ENCODE measurements around the gene SLC25A39. TPM values are rescaled to one million over a fixed set of nuclear protein-coding genes. Genes with fewer than 3 reads are reported as not detected.

The SLC25A39 gene
- total and polyA plus RNA-seq, 10 donors: 76.1 to 214 (median 105) TPM

GRCh38 chr17:44279346-44279665, 45.3 kb downstream of the SLC25A39 start:
- Histone ChIP-seq H3K9me3 (no peaks in the 10 kb centered on the region), H3K27me3 (replicated peaks in 1 of 7) (no peaks in the 10 kb centered on the region), H3K27ac (peak overlapping the region in 7 of 8 donors; percentile 61 to 87 (median 80)), H3K4me1 (peaks cover 12 to 33% (median 25%) of the 10 kb centered on the region in 6 donors), H3K4me3 (peak overlapping the region in 1 of 8 donors; percentile 17), H3K36me3 (no peaks in the 10 kb centered on the region)
- 75 to 90% (median 86%) methylated on average over 2 of the region's 2 CpGs for WGBS, 5 donors
- DNase-seq: no peak
- intact Hi-C loops (cut with DNase I; ENCODE audit: low total_unique reads): loop anchor here (10.0 kb wide), 1 partner anchor 55 kb away; no protein-coding TSS in a partner anchor
- no peak for TF ChIP-seq CTCF (IDR thresholded peaks at IDR 0.05 in 8 of 11, conservative IDR thresholded peaks at IDR 0.05 in 3 of 11)
- no peak for TF ChIP-seq POLR2AphosphoS5 (IDR thresholded peaks at IDR 0.05)
- TF ChIP-seq POLR2A (IDR thresholded peaks at IDR 0.05): no peak

- WGBS, 5 donors: 75 to 93% (median 90%) methylated on average over 4 of the region's 4 CpGs
- no peaks in the 10 kb centered on the region for H3K9me3 ChIP-seq
- intact Hi-C loops (cut with DNase I; ENCODE audit: low total_unique reads): loop anchor here (10.0 kb wide), 1 partner anchor 53 kb away; no protein-coding TSS in a partner anchor
Measured at GRCh38 chr17:44277976-44278375, 46.6 kb downstream of the SLC25A39 start.

GRCh38 chr17:44273607-44274006, 51.0 kb downstream of the SLC25A39 start:
- 93 to 97% (median 94%) methylated on average over 5 of the region's 5 CpGs for WGBS, 5 donors
- intact Hi-C loops (cut with DNase I; ENCODE audit: low total_unique reads): loop anchor here (10.0 kb wide), 1 partner anchor 49 kb away; no protein-coding TSS in a partner anchor
- TF ChIP-seq POLR2AphosphoS5 (IDR thresholded peaks at IDR 0.05) (no peak), CTCF (IDR thresholded peaks at IDR 0.05 in 8 of 11, conservative IDR thresholded peaks at IDR 0.05 in 3 of 11) (no peak), POLR2A (IDR thresholded peaks at IDR 0.05) (no peak)
- no peaks in the 10 kb centered on the region for H3K27me3 ChIP-seq (replicated peaks in 1 of 7)
- no peaks in the 10 kb centered on the region for H3K36me3 ChIP-seq
- no peak for DNase-seq
- no peak overlapping the region for H3K27ac ChIP-seq
- H3K9me3 ChIP-seq: no peaks in the 10 kb centered on the region
- peaks cover 0 to 12% (median under 1%) of the 10 kb centered on the region in 6 donors for H3K4me1 ChIP-seq
- H3K4me3 ChIP-seq: no peak overlapping the region

More at GRCh38 chr17:44277976-44278375, 46.6 kb downstream of the SLC25A39 start:
- Histone ChIP-seq H3K4me3 (no peak overlapping the region), H3K27me3 (replicated peaks in 1 of 7) (no peaks in the 10 kb centered on the region), H3K36me3 (no peaks in the 10 kb centered on the region), H3K27ac (no peak overlapping the region), H3K4me1 (peaks cover 12 to 33% (median 25%) of the 10 kb centered on the region in 6 donors)
- no peak for DNase-seq
- no peak for TF ChIP-seq POLR2AphosphoS5 (IDR thresholded peaks at IDR 0.05)
- no peak for TF ChIP-seq CTCF (IDR thresholded peaks at IDR 0.05 in 8 of 11, conservative IDR thresholded peaks at IDR 0.05 in 3 of 11)
- TF ChIP-seq POLR2A (IDR thresholded peaks at IDR 0.05): no peak

GRCh38 chr17:44272954-44273353, 51.7 kb downstream of the SLC25A39 start:
- H3K4me1 ChIP-seq: peaks cover 0 to 8% (median 0%) of the 10 kb centered on the region in 6 donors
- no peak overlapping the region for H3K27ac ChIP-seq
- no peak for DNase-seq
- TF ChIP-seq CTCF (IDR thresholded peaks at IDR 0.05 in 8 of 11, conservative IDR thresholded peaks at IDR 0.05 in 3 of 11) (no peak), POLR2AphosphoS5 (IDR thresholded peaks at IDR 0.05) (no peak), POLR2A (IDR thresholded peaks at IDR 0.05) (no peak)
- WGBS, 5 donors: 67 to 86% (median 81%) methylated on average over 6 of the region's 6 CpGs
- no peak overlapping the region for H3K4me3 ChIP-seq
- intact Hi-C loops (cut with DNase I; ENCODE audit: low total_unique reads): loop anchor here (10.0 kb wide), 1 partner anchor 48 kb away; no protein-coding TSS in a partner anchor
- no peaks in the 10 kb centered on the region for H3K27me3 ChIP-seq (replicated peaks in 1 of 7)
- no peaks in the 10 kb centered on the region for H3K9me3 ChIP-seq
- H3K36me3 ChIP-seq: no peaks in the 10 kb centered on the region
